ENCODE results near the gene SLC25A23.
"Not testable (repeated sequence)": the region's sequence is repeated elsewhere in the genome, so short reads cannot be mapped to it uniquely, and the experiment has no call there.

Gene SLC25A23

GRCh38 chr19:6459262-6460098, at the start of gene SLC25A23:
TSS of gene SLC25A23 (minus strand) at chr19:6459792. CDS start at chr19:6459628, 164 bp downstream.
- DNase-seq (ENCODE audit: low spot score) = peak; percentile 78

DNA sequence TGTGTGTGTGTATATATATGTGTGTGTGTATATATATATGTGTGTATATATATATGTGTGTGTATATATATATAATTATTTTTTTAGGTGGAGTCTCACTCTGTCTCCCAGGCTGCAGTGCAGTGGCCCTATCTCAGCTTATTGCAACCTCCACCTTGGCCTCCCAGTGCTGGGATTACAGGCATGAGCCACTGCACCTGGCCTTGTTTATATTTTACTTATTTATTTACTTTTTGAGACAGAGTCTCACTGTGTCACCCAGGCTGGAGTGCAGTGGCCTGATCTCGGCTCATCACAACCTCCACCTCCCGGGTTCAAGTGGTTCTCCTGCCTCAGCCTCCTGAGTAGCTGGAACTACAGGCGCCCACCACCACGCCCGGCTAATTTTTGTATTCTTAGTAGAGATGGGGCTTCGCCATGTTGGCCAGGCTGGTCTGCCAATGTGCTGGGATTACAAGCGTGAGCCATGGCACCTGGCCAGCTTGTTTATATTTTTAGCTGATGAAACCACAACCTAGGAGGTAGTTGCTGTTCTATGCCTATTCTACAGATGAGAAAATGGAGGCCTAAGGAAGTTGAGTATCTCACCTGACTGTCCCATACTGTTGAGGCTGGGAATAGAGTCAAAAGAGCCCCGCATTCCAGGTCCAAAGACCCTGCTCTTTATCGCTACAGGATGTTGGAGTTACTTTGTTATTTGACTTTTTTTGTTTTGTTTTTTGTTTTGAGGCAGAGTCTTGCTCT, 48.6 kb upstream of the SLC25A23 start:
- not testable (repeated sequence) for DNase-seq (ENCODE audit: low spot score)

DNA sequence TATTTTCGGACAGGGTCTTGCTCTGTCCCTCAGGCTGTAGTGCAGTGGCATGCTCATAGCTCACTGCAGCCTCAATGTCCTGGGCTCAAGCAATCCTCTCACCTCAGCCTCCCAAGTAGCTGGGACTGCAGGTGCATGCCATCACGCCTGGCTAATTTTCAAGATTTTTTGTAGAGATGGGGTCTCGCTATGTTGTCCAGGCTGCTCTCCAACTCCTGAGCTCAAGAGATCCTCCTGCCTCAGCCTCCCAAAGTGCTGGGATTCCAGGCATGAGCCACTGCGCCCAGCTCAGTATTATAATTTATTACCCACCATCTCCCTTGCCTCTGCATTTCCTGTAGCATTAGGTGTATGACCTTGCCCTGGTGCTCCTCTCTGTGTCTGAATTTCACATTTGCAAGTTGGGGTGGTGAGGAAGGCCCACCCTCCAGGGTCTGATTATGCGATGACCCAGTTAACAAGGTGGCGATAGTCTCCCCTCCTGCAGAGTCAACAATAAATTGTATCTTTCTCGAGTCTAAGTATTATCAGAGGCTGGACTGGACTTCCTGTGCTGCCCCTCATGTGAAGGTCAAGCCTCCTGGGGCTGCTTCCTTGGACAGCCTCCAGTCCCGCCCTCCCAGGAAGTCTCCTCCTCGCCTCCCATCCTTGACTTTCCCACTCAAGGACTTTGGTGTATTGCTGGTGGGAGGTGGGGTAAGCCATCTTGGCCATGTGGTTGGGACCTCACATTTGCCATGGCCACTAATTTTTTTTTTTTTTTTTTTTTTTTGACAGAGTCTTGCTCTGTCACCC, 44.0 kb upstream of the SLC25A23 start:
- no peak for DNase-seq (ENCODE audit: low spot score)

GRCh38 chr19:6501740-6502648, 42.4 kb upstream of the SLC25A23 start, which contains the start of gene TUBB4A:
TSS of gene TUBB4A (minus strand) at chr19:6502309. CDS start at chr19:6502212, 97 bp downstream.
- no peak for DNase-seq (ENCODE audit: low spot score)

DNA sequence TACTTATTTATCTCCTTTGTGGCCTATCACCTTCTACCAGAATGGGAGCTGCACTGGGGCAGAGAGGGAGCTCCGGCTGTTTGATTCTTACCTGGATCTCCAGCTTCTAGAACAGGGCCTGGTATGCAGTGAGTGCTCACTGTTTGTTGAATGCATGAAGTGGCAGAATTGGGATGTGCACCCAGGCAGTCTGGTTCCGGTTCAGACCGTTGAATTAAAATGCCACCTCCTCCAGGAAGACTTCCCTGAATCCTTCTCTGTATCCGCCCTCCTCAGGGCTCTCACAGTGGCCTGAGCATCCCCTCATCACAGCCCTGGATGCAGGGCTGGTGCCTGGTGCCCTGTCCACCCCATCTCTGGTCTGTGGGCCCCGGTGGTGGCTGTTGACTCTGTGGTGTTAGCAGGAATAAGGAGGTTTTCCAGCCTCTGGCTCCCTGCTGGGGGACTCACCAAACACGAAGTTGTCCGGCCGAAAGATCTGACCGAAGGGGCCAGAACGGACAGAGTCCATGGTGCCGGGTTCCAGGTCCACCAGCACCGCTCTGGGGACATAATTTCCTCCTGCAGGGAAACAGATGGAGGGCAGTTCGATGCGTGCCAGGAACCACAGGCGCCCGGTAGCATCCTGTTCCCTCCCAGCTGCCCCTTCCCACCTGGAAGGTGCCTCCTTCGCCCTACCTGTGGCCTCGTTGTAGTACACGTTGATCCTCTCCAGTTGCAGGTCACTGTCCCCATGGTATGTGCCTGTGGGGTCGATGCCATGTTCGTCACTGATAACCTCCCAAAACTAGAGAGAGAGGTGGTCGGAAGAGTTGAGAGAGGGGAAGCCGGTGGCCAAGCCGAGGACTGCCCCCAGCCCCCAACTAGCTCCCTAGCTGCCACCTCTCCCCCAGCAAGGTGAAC, 41.5 kb upstream of the SLC25A23 start:
- DNase-seq (ENCODE audit: low spot score) = no peak

GRCh38 chr19:6499052-6499790, 39.6 kb upstream of the SLC25A23 start:
- no peak for DNase-seq (ENCODE audit: low spot score)

GRCh38 chr19:6498294-6499036, 38.9 kb upstream of the SLC25A23 start:
- no peak for DNase-seq (ENCODE audit: low spot score)

DNA sequence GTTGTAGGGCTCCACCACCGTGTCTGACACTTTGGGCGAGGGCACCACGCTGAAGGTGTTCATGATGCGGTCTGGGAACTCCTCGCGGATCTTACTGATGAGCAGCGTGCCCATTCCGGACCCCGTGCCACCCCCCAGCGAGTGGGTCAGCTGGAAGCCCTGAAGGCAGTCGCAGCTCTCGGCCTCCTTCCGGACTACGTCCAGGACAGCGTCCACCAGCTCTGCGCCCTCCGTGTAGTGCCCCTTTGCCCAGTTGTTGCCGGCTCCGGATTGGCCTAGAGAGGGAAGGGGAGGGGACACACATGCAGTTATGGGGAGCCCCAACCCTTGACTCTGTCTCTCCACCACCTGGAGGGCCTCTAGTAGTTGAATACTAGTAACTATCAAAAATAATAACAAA, 36.4 kb upstream of the SLC25A23 start:
- DNase-seq (ENCODE audit: low spot score) = no peak

GRCh38 chr19:6494438-6495036, 34.9 kb upstream of the SLC25A23 start:
- no peak for DNase-seq (ENCODE audit: low spot score)

GRCh38 chr19:6491802-6492592, 32.4 kb upstream of the SLC25A23 start:
- DNase-seq (ENCODE audit: low spot score) = no peak

DNA sequence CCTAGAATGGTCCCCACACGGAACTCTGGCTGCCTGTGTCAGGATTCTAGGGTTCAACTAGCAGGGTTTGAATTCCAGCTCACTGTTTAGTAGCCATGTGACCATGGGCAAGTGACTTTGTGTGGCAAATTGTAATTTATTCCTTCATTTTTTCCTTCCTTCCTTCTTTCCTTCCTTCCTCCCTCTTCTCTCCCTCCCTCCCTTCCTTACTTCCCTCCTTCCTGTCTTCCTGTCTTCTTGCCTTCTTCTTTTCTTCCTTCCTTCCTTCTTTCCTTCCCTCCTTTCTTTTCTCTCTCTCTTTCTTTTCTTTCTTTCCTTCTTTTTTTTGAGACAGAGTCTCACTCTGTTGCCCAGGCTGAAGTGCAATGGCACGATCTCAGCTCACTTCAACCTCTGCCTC, 30.5 kb upstream of the SLC25A23 start:
- DNase-seq (ENCODE audit: low spot score) = no peak

DNA sequence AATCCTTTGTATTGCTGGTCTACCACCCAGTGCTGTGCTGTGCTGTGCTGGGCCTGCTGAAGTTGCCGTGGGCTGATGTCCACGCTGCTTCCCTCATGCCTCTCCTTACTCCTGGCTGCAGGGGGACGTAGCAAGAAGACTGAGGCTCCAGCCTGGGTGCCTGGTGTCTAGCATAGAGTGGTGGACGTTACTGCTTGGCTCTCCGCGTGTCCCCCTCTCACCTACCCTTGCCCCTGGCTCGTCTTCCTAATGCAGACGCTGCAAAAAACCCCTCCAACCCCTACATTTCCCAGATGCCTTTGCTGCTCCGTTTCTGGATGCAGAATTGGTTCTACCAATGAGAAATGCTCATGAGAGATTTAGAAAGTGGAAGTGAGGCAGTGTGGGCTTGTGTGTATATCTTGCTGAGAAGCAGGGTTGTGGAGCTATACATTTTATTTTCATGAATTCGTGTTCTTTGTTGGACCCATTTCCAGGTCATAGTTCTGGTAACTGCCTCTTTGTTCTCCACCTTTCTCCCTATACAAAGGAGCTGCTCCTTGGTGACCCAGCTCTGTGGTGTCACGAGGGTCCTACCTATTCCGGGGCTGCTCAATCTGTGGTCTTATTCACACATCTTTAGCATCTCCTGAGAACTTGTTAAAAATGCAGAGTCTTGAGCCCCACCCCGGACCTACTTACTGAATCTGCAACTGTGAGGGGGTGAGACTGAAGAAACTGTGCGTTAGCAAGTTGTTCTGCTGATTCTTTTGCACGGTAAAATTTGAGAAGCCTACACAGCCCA, 29.9 kb upstream of the SLC25A23 start:
- DNase-seq (ENCODE audit: low spot score) = no peak

DNA sequence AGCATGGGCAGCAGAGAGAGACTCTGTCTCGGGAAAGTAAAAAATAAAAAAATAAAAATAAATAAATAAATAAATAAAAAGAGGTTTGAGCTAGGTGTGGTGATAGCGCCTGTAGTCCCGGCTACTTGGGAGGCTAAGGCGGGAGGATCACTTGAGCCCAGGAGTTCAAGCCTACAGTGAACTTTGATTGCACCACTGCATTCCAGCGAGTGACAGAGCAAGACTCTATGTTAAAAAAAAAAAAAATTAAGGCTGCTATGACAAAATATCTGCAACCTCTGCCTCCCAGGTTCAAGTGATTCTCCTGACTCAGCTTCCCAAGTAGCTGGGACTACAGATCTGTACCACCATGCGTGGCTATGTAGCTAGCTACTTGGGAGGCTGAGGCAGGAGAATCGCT, 25.2 kb upstream of the SLC25A23 start:
- no peak for DNase-seq (ENCODE audit: low spot score)

DNA sequence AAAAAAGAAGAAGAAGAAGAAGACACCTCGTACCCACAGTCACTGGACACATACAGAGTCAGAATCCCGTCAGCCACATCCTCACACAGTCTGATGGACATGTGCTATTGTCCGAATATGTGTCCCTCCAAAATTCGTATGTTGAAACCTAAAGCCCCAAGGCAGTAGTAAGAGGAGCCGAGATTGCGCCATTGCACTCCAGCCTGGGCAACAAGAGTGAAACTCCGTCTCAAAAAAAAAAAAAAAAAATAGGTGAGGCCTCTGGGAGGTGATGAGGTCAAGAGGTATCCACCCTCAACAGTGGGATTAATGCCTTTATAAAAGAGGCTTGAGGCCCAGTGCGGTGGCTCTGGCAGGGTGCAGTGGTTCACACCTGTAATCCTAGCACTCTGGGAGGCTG, 24.6 kb upstream of the SLC25A23 start:
- DNase-seq (ENCODE audit: low spot score) = no peak

DNA sequence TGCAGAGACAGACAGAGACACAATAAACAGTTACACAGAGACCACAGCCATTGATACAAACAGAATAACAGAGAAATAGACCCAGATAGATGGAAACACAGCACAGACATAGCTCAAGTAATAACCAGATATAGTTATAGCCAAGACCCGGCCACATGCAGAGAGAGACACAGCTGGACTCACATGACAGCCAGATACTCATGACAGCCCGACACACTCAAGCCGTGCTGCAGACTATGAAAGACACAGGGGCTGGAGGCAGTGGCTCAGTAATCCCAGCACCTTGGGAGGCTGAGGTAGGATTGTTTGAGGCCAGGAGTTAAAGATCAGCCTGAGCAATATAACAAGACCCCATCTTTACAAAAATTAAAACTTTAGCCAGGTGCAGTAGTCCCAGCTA, 23.6 kb upstream of the SLC25A23 start:
- no peak for DNase-seq (ENCODE audit: low spot score)

GRCh38 chr19:6482343-6482686, 22.7 kb upstream of the SLC25A23 start:
- no peak for DNase-seq (ENCODE audit: low spot score)
